Umbilical cord (tissue), 2 donors: ENCODE measurements around the gene TAF6. TPM values are rescaled to one million over a fixed set of nuclear protein-coding genes. Genes with fewer than 3 reads are reported as not detected.

Experiments used
- DNase-seq: peaks from one replicate; pipeline ENCODE4 v3.0.0-alpha.2; 2015; ENCODE audit warnings: low spot score
- total RNA-seq: library from RNA; depleted of rRNA; stranded (reverse); fragments of >200 nt; gene quantifications from one replicate; pipeline ENCODE4 v1.2.3, GENCODE V29; 2014; ENCODE audit warnings: low replicate concordance; ENCODE audit not compliant: insufficient read depth

TAF6 gene
- total RNA-seq, 1 donor from 2014 or later: 22.1 TPM

DNA sequence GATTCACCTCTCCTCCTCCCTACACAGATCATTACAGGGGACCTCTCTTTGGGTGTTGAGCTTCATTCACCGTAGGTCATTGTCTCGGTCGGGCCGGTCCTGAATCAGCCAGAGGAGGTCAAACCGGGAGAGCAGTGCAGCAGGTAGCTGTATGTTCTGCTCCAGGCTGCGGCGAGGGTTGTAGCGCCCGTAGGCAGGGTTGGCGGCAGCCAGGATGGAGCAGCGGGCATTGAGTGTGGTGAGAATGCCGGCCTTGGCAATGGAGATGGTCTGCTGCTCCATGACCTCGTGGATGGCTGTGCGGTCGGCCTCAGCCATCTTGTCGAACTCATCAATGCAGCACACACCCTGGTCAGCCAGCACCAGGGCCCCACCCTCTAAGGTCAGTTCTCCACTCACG lies 23.5 kb downstream of the TAF6 start:
- DNase-seq: no peak

DNA sequence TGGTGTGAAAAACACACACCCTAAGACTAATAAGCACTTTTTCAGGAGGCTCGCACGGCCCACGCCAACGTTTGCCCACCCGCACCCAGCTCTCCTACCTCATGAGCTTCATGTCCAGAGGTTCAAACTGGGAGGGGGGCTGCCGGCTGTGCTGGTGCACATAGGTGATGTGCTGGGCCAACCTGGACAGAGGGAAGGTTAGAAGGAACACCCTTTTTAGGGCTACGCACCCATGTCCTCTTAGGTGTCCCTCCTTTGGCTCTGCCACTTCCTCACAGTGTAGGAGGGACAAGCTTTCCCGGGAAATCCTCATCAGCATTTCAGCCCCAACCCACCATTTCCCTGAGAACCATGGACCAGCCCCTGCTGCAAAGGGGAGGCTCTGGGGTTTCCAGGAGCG lies 23.9 kb downstream of the TAF6 start:
- no peak for DNase-seq

DNA sequence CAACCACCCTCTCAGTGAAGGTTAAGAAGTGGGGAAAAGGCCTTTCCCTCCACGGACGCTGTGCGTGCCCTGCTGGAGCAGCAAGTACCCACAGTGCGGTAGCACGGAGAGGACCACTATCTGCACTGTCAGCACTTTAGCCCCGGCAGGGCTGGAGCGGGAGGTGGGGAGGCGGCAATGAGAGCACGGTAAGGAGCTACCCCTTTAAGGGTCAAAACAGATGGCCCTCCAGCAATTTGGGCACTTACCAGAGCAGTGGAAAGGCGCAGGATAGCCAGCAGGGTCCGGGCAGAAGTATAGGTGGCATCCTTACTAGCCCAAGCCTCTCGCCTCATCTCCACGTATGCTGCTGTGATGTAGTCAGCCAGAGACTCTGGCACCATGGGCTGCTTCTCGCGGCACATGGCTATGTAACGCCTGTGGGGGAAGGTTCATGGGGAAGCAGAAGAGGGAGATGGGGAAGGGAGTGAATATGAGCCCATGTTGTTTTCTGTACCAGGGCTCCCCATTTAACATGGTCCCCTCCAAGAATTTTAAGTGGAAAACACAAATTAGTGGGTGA lies 25.2 kb downstream of the TAF6 start:
- DNase-seq: no peak

GRCh38 chr7:100093498-100093897 lies 25.7 kb downstream of the TAF6 start:
- DNase-seq: no peak

DNA sequence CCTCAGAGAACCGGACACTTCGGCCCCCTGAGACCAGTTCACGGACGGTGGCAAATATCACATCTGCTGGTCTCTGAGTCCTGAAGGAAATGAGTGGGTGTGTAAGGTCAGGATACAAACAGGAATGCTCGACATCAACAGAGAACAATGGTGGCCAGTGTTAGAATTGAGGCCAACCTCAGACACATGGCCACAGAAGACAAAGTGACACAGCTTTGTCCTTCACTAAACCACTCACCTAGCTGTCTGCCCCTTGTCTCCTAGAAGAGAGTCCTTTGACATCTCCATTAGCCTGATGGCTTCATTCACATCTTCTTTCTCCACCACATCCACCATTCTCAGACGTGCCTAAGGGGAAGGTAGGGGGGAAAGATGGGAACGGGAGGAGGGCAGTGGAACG lies 26.1 kb downstream of the TAF6 start:
- DNase-seq: no peak

DNA sequence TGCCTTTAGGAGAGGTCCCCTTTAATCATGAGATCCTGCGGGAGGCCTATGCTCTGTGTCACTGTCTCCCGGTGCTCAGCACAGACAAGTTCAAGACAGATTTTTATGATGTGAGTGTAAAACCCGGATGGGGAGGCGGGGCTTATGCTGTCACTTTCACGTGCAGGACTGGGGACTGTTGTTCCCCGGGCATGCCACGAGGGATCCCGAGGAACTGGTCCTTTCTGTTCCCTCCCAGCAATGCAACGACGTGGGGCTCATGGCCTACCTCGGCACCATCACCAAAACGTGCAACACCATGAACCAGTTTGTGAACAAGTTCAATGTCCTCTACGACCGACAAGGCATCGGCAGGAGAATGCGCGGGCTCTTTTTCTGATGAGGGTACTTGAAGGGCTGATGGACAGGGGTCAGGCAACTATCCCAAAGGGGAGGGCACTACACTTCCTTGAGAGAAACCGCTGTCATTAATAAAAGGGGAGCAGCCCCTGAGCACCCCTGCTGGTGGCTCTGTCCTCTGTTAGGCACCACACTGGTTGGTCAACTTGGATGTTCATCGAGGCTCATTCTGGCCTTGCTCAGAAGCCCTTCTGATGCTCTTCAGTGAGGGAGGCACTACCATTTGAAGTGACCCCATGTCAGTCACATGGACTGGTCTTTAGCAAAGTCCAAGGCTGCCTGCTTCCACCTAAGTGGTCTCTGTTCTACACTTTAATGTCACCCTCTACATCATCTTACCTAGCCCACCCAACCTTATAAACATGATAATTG lies 27.6 kb downstream of the TAF6 start:
- no peak for DNase-seq

- DNase-seq: no peak
Measured at GRCh38 chr7:100090527-100091410, 28.4 kb downstream of the TAF6 start.

- peak; percentile 62 for DNase-seq
Measured at GRCh38 chr7:100089458-100090196, 29.5 kb downstream of the TAF6 start.

DNA sequence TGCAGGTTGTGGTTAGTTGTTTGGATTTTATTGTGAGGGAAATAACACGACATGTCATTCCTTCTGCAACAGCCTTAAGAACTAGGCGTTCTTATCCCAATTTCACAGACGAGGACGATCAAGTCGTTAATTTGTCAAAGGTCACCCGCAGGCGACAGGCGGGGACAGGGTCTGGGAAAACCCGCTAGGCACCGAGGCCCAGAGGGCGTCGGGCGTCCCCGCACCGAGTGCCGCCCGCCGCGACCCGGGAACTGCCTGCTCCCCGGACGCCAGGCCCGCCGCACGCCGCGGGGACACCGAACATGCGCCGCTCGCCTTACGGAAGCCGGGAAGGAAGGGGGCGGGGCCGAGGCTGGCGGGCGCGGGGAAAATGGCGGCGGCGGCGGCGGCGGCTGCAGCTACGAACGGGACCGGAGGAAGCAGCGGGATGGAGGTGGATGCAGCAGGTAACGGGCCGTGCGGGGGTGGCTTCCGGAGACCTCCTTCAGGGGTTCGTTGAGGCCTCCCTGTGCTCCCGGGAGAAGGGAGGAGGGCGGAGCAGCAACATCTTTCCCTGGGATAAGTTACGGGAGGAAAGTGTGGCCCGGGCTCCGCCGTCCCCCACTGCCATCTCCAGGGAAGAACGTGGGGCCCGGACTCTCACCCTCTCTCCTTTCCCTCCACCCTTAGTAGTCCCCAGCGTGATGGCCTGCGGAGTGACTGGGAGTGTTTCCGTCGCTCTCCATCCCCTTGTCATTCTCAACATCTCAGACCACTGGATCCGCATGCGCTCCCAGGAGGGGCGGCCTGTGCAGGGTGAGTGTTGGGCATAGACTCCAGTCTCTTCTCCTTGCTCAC lies 30.3 kb downstream of the TAF6 start, which contains the start of gene COPS6:
TSS of gene COPS6 (plus strand) at position 349 of the 837 bp plus-strand sequence. CDS start at position 371, 22 bp downstream.
- peak; percentile 78 for DNase-seq

GRCh38 chr7:100088095-100088620 lies 31.0 kb downstream of the TAF6 start:
- DNase-seq: no peak

GRCh38 chr7:100087055-100087750 lies 32.0 kb downstream of the TAF6 start:
- peak; percentile 96 for DNase-seq

DNA sequence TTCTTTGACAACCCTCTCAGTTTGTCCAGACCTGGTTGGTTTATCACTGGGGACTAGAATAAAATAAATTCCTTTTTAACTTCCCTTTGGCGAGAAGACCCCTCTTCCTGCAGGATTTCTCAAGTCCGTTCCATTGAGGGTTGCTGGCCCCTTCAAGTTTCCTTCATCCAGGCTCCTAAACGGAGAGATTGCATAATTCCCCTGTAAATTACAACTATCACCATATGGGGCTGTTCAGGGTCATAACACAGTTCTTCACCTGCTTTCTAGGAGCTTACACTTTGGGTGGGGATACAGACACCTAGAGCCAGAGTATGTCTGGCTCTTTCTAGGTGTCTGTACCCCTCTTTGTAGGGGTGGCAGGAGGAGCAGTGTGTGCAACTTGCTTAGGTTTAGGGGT lies 33.6 kb downstream of the TAF6 start:
- no peak for DNase-seq

DNA sequence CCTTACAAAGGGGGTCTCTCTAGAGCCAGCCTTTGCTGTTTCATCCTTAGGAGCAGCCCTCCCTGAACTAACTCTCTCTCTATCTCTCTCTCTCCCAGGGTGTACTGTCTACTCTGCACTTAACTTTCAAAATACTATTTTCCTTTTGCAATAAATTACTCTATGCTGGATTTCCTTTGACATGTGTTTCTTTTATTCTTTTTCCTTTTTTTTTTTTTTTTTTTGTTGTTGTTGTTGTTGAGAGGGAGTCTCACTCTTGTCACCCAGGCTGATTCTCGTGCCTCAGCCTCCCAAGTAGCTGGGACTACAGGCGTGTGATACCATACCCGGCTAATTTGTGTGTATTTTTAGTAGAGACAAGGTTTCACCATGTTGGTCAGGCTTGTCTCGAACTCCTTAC lies 36.2 kb downstream of the TAF6 start:
- DNase-seq: no peak

DNA sequence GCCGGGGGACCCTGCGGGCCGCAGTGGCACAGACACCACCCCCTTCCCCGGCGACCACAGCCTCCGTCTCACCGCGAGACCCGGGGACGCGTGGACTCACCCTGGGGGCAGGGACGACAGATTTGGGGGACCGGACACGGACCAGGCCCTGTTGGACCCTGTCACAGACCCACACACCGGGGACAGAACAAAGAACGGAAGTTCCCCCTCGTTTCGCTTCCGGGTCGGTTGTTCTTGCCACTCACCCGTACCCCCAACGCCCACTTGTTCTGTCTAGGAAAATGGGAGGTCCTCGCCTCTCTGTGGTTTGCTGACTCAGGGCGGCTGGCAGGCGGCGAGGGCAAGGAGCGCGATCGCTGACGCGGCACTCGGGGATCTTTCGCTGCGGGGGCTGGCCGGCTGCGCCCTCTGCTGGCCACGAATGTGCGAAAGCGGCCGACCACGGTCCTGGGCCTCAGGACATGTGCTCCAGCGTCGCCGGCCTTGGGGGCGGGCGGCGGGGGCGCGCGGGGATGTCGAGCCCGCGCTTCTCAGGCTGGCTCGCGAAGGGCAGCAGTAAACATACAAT lies 37.5 kb downstream of the TAF6 start, which contains the start of gene ZNF3:
TSS of gene ZNF3 (minus strand) at position 189 of the 568 bp plus-strand sequence. CDS start 4,366 bp downstream, outside the sequence.
- peak; percentile 99 for DNase-seq

GRCh38 chr7:100080907-100081534 lies 38.1 kb downstream of the TAF6 start:
- DNase-seq: no peak

DNA sequence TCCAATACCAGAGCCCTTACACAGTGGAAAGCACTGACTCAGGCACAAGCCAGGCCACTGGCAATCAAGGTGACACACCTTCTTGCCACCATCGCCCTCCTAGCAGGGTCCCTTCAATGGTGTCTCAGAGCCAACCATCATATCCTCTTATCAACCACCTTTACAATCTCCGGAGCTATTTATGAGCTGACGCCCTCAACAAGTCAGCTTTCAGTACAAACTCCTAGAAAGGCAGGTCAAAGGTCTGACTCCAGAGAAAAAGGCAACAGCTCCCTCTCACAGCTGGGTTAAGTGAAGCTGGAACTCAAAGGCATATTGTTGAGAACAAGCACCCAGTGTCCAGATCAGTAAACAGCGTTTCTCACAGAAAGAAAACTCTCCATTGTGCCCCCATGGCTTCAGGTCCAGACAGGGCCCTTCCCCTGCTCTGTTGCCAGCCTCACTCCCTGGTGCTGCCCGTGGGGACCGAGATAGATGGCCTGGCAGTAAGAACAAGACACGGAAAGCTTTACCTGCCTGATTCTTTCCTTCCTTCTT lies 40.1 kb downstream of the TAF6 start:
- no peak for DNase-seq

DNA sequence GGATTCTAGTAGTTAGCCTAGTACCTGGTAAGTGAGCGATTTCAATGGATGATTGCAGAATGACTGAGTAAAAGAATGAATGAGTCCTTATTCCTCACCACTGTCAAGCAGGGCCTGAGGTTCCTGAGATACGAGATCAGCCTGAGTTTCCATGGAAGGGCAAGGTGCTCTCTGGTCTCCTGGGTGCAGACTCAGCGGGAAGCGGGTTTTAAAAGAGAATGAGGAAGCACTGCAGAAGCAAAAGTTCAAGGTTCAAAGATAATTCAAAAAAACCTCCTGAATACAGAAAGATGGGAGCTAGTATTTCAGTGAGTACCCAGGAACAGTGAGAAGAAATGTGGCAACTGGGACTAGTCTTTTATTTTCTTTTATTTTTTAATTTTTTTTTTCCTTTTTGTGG lies 42.0 kb downstream of the TAF6 start:
- DNase-seq: no peak

- DNase-seq: no peak
Measured at GRCh38 chr7:100075418-100075817, 43.7 kb downstream of the TAF6 start.

GRCh38 chr7:100074841-100075240 lies 44.3 kb downstream of the TAF6 start:
- DNase-seq: no peak
